Measurements from ENCODE around the gene MRPS14.

- TF ChIP-seq NFIC (IDR thresholded peaks at IDR 0.05) (no peak), RAD21 (IDR thresholded peaks at IDR 0.05; ENCODE audit: low read depth) (no peak), FOXM1 (IDR thresholded peaks at IDR 0.05; ENCODE audit: borderline replicate concordance, low read depth) (no peak), CEBPB (IDR thresholded peaks at IDR 0.05) (no peak)
- TF ChIP-seq, protein P1, sequence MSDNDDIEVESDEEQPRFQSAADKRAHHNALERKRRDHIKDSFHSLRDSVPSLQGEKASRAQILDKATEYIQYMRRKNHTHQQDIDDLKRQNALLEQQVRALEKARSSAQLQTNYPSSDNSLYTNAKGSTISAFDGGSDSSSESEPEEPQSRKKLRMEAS (IDR thresholded peaks at IDR 0.05), result no peak
- TF ChIP-seq, protein P2, sequence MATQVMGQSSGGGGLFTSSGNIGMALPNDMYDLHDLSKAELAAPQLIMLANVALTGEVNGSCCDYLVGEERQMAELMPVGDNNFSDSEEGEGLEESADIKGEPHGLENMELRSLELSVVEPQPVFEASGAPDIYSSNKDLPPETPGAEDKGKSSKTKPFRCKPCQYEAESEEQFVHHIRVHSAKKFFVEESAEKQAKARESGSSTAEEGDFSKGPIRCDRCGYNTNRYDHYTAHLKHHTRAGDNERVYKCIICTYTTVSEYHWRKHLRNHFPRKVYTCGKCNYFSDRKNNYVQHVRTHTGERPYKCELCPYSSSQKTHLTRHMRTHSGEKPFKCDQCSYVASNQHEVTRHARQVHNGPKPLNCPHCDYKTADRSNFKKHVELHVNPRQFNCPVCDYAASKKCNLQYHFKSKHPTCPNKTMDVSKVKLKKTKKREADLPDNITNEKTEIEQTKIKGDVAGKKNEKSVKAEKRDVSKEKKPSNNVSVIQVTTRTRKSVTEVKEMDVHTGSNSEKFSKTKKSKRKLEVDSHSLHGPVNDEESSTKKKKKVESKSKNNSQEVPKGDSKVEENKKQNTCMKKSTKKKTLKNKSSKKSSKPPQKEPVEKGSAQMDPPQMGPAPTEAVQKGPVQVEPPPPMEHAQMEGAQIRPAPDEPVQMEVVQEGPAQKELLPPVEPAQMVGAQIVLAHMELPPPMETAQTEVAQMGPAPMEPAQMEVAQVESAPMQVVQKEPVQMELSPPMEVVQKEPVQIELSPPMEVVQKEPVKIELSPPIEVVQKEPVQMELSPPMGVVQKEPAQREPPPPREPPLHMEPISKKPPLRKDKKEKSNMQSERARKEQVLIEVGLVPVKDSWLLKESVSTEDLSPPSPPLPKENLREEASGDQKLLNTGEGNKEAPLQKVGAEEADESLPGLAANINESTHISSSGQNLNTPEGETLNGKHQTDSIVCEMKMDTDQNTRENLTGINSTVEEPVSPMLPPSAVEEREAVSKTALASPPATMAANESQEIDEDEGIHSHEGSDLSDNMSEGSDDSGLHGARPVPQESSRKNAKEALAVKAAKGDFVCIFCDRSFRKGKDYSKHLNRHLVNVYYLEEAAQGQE (IDR thresholded peaks at IDR 0.05; ENCODE audit: low read depth), result no peak
Measured at GRCh38 chr1:174995121-174995520, 28.1 kb downstream of the MRPS14 start.

All from Ishikawa (cell line).